ENCODE data around the gene MAB21L4. TPM values are rescaled to one million over a fixed set of nuclear protein-coding genes. Genes with fewer than 3 reads are reported as not detected.

Gene MAB21L4
- total and polyA plus RNA-seq, 12 donors: 0.10 to 0.32 TPM; not detected in 10

- Histone ChIP-seq H3K4me3 (no peak overlapping the region), H3K9me3 (replicated peaks in 1 of 3) (no peaks in the 10 kb centered on the region), H3K36me3 (replicated peaks in 1 of 2) (no peaks in the 10 kb centered on the region), H3K27me3 (no peaks in the 10 kb centered on the region), H3K4me1 (replicated peaks in 1 of 2) (no peaks in the 10 kb centered on the region), H3K27ac (no peak overlapping the region)
- 88 to 90% (median 89%) methylated on average over 8 to 10 of the region's 10 CpGs for WGBS, 4 donors
- no peak for DNase-seq
- TF ChIP-seq POLR2A (IDR thresholded peaks at IDR 0.05) (no peak), CTCF (IDR thresholded peaks at IDR 0.05) (no peak)
- intact Hi-C loops (cut with DNase I): loop anchor here in 1 of 2 donors (10.0 kb wide), 3 partner anchors 126 to 356 kb away; no protein-coding TSS in a partner anchor
Observed at GRCh38 chr2:240858871-240859270, 37.1 kb downstream of the MAB21L4 start.

- no peak for TF ChIP-seq CTCF (IDR thresholded peaks at IDR 0.05)
- TF ChIP-seq POLR2A (IDR thresholded peaks at IDR 0.05): no peak
- no peaks in the 10 kb centered on the region for H3K36me3 ChIP-seq (replicated peaks in 1 of 2)
- no peak for DNase-seq
- H3K9me3 ChIP-seq (replicated peaks in 1 of 3): no peaks in the 10 kb centered on the region
- no peaks in the 10 kb centered on the region for H3K27me3 ChIP-seq
- no peaks in the 10 kb centered on the region for H3K4me1 ChIP-seq (replicated peaks in 1 of 2)
- H3K4me3 ChIP-seq: no peak overlapping the region
- intact Hi-C loops (cut with DNase I): loop anchor here in 1 of 2 donors (10.0 kb wide), 3 partner anchors 126 to 356 kb away; no protein-coding TSS in a partner anchor
- 79 to 94% (median 90%) methylated on average over 13 of the region's 13 CpGs for WGBS, 4 donors
- H3K27ac ChIP-seq: no peak overlapping the region
Observed at GRCh38 chr2:240858321-240858720, 37.6 kb downstream of the MAB21L4 start.

- Histone ChIP-seq H3K4me3 (no peak overlapping the region), H3K27me3 (no peaks in the 10 kb centered on the region), H3K27ac (no peak overlapping the region), H3K36me3 (replicated peaks in 1 of 2) (no peaks in the 10 kb centered on the region), H3K9me3 (replicated peaks in 1 of 3) (no peaks in the 10 kb centered on the region), H3K4me1 (replicated peaks in 1 of 2) (no peaks in the 10 kb centered on the region)
- intact Hi-C loops (cut with DNase I): loop anchor here in 1 of 2 donors (10.0 kb wide), 3 partner anchors 127 to 357 kb away; no protein-coding TSS in a partner anchor
- TF ChIP-seq CTCF (IDR thresholded peaks at IDR 0.05) (no peak), POLR2A (IDR thresholded peaks at IDR 0.05) (no peak)
- WGBS, 4 donors: 82 to 86% (median 85%) methylated on average over 16 to 21 of the region's 21 CpGs
- DNase-seq: no peak
Observed at GRCh38 chr2:240857039-240858008, 38.6 kb downstream of the MAB21L4 start.

- WGBS, 4 donors: 67 to 83% (median 78%) methylated on average over 2 to 21 of the region's 21 CpGs
- no peaks in the 10 kb centered on the region for H3K36me3 ChIP-seq (replicated peaks in 1 of 2)
- H3K4me3 ChIP-seq: no peak overlapping the region
- no peaks in the 10 kb centered on the region for H3K9me3 ChIP-seq (replicated peaks in 1 of 3)
- TF ChIP-seq POLR2A (IDR thresholded peaks at IDR 0.05) (no peak), CTCF (IDR thresholded peaks at IDR 0.05) (no peak)
- intact Hi-C loops (cut with DNase I): loop anchor here in 1 of 2 donors (10.0 kb wide), 3 partner anchors 128 to 358 kb away; no protein-coding TSS in a partner anchor
- no peaks in the 10 kb centered on the region for H3K27me3 ChIP-seq
- H3K27ac ChIP-seq: no peak overlapping the region
- DNase-seq: no peak
- H3K4me1 ChIP-seq (replicated peaks in 1 of 2): no peaks in the 10 kb centered on the region
Observed at GRCh38 chr2:240856151-240856980, 39.6 kb downstream of the MAB21L4 start.
